Measurements from ENCODE around the gene RGCC.
A peak's percentile ranks its signal among the peaks of the same experiment; 100 is the strongest.
"Not testable (repeated sequence)": the region's sequence is repeated elsewhere in the genome, so short reads cannot be mapped to it uniquely, and the experiment has no call there.

The RGCC gene

DNA sequence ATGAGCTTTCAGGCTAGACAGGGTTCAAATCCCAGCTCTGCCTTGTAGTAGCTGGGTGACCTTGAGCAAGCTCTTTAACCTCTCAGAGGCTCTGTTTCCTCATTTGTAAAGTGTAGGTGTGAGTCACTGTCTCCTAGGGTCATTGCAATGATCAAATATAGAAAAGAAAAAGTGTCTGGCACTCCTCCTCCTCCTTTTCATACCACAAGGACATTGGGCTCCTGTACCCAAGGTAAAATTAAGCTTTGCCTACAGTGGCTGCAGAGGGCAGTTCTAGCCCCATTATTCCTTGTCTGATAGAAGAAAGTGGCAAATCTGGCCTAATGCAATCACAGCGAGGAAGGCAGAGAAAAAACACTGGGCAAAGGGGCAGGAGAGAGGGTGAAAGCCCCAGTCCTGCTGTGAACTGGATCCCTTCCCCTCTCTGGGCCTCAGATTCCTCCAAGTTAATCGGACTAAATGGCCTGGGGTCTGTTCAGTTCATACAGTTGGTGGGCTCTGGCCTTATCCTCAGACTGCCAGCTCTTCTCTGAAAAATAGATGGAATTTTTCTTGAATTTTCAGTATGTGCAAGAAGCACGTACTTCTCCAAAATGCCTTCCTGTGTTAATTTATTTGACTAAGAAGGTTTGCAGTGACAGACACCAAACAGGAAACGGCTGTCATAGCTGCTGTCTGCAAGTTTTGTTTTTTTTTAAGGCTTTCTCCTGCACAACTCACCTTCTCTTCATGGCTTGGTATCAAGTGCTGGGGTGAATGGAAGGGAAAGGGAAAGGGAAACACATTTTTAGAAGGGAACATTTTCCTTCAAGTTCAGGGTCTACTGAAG is 35.3 kb downstream of the RGCC start:
- peak in 1 of 2 donors; percentile 81 for DNase-seq

DNA sequence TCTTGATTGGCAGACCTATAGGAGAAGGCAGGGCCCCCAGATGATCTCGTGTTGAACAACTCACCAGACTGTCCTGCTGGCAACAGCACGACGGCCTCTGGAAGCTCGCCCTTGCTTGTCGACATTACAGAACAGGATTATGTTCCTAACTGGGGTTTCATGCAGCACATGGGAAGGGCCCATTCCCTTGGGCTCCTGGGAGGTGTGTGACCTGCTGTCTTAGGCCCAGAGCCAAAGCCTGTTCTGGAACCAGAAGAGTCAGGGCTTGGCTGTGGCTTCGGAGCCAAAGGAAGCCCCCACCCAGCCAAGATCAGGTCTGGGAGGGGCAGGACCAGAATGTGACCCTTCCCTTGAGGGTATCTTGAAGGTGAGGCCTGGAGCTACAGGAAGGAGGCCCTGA is 36.9 kb downstream of the RGCC start:
- DNase-seq: no peak

DNA sequence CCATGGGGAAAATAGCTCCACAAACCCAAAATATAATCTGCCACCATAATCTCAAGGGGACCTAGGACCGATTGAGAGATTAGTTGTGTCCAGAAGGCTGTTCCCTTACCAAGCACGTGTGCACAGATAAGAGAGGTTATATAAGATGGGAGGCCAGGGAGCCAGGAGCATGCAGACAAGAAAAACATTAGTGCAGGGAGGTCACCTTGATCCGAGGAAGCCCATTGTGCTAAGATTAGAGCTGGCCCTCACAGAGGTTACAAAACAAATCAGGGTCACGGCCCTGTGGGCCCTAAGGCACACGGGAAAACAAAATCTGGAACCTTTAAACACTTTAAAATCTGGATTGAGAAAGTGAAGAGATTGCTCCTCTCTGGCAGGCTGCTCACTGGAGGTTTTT is 37.7 kb downstream of the RGCC start:
- DNase-seq: no peak

DNA sequence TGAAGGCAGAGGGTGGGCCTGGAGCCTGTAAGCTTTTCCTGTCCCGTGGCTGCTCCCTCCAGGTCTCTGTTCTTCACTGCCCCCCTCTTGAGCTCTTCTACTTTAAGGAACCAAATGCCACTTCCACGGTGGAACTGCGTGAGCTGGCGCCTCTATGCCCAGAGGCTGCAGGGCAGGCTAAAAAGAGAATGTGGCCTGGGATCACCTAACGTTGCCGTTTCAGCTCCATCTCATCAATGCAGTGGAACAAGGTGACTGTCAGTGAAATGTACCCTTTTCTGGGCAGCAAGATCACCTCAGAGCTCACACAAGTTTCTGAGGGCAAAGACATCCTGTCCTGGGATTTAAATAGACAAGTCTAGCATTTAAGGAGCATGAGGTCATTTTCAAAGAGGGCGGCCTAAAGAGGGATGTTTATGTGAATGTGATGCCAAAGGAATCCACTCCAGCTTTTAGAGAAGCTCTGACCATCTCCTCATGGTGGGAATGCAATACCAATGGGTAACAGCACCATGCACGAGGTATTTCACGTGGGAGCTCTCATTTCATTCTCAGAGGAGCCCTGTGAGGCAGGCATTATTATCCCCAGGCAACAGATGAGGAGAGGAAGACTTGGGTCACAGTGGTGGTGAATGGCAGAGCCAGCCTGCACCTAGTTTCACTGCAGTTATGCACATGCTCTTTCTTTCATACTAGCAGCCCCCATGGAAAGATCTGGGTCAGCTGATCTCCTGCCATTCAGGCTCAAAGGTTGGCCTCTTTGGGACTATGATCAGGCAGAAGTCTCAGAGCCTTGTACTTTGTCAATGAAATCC is 39.3 kb downstream of the RGCC start:
- DNase-seq: peak in 1 of 2 donors; percentile 66

DNA sequence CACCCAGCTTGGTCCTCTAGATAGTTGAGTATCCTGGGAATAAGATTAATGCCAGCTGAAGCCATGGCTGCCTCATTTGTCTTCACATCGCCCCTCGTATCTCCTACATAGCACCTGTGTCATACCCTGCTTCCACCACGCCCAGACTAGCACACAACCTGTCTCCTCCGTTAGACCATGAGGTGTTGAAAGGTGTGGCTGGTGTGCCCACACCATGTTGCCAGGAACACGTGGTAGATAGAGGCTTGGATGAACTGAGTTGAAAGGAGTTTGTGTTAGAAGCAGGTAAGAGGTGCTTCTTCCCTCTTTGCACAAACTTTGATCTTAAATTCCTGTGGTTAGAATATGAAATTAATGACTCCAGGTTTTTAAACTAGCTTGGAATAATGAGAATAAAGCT is 40.1 kb downstream of the RGCC start:
- DNase-seq: no peak

DNA sequence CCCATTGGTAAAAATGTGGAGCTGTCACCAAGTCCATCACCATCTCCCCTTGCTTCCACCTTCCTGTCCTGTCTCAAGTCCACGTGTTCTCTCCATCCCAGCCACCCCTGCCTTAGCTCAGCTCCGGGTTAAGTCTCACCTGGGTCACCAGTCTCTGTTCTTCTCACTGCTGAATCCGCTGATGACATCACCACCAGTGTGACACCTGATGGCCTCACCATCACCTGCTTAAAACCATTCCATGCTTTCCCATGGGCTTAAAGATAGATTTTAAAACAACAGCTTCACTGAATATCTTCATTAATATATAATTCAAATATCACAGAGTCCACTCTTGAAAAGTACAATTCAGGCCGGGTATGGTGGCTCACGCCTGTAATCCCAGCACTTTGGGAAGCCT is 42.1 kb downstream of the RGCC start:
- no peak for DNase-seq

DNA sequence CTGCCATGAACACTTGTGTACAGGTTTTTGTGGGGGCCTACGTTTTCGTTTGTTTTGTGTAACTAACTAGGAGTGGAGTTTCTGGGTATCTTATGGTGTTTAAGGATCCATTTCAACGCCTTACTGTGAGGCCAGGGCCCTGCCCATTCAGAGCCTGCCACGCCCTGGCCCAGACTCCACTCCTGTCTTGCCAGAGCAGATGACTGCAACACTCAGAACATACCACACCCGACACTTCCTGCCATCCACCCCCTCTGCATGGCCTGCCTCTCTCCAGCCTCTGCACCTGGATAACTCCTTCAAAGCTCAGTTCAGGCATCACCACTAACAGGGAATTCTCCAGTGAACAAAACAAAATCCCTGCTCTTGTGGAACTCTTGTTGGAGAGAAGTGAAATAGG is 43.2 kb downstream of the RGCC start:
- no peak for DNase-seq

DNA sequence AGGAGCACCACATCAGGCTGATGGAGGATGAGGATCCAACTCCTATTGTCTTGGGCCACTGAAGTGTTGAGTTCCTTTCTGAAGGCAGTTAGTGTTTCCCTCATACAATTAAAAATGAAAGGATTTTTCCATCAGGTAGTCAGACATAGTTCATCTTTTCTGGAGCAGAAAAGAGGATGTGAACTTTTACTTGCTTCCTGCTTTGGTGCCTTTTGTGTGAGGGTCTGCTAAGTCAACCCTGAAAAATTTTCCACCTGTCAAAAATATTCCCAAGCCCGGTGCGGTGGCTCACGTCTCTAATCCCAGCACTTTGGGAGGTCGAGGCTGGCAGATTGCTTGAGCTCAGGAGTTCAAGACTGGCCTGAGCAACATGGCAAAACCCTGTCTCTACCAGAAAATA is 43.9 kb downstream of the RGCC start:
- DNase-seq: no peak

DNA sequence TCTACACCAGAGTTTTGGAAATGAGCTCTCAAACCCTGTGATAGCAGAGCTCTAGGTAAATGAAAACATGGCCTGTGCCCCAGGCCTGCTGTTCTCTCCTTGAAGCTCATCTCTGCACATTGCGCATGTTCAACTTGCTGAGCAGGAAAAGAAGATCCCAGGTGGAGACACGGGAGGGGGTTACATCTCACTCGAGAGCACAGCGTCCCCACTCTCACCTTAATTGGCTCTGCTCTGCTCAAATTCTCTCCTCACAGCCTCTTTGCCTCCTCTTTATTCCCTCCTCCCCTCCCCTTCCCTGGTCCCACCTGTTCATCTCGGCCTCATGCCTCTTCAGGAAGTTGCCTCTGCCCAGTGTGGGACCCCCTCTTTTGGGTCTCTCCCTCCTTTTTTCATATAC is 44.7 kb downstream of the RGCC start:
- DNase-seq: no peak

DNA sequence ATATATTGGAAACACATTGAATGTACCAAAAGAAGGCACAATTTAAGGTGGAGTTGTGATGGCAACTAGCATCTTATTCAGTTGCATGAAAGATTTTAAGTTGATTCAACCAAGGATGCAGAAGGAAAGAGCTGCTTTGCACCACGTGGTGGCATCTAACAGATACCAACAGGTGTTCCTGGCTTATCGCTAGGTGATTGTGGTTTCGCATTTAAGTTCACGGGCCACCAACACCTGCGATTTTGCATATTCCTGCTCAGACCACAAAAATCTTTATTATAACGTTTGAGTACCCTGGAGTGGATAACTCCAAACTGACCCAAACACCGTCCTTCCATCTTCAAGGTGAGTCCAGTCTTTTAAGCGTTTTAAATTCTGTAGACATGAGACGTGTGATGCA is 45.3 kb downstream of the RGCC start:
- DNase-seq: no peak

DNA sequence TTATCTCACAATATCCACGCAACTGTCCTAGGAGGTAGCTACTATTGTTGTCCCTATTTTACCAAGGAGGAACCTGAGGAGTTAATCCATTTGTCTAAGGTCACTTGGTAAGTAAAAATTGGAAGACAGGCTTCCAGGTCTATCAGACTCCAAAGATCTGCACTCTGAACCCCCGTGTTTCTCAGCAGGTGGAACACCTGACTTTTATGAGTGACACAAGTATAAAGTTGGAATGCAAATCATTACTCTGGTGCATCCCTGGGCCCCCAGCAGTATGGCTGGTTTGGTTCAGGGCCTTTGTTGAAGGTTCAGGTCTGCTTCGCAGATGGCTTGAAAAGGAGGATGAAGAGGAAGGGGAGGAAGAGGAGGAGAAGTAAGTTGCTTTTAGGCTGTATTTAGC is 46.0 kb downstream of the RGCC start:
- DNase-seq: no peak

DNA sequence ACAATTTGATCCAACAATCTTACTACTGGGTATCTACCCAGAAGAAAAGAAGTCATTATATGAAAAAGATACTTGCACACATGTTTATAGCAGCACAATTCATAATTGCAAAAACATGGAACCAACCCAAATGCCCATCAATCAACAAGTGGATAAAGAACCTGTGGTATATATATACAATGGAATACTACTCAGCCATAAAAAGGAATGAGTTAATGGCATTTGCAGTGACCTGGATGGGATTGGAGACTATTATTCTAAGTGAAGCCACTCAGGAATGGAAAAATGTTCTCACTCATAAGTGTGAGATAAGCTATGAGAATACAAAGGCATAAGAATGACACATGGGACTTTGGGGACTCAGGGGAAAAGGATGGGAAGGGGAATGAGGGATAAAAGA is 47.3 kb downstream of the RGCC start:
- not testable (repeated sequence) for DNase-seq

DNA sequence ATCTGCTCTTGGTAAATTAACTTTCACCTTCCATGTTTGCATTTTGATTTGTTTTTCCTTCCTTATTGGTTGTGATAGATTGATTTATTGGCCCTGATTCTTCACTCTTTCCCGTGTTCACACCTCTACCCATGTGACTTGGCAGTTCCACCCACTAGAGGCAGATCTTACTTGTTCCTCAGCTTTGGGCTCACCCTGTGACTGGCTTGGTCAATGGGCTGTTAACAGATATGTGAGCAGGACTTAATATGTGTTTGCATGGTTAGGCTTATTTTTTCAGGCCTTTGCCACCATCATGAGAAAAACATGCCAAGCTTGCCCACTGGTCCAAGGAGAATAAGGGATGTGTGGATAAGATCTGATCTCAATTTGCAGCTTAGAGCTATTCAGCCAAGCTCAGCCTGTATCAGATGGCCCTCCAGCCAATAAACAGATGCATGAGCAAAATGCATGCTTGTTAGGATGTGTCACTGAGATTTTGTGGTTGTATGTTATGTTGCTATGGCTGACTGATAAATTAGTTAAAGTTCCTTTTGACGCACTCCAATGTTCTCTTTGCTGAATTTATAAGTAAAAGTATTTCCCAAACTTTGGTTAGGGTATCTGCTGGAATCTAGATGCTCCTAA is 48.0 kb downstream of the RGCC start:
- DNase-seq: no peak

DNA sequence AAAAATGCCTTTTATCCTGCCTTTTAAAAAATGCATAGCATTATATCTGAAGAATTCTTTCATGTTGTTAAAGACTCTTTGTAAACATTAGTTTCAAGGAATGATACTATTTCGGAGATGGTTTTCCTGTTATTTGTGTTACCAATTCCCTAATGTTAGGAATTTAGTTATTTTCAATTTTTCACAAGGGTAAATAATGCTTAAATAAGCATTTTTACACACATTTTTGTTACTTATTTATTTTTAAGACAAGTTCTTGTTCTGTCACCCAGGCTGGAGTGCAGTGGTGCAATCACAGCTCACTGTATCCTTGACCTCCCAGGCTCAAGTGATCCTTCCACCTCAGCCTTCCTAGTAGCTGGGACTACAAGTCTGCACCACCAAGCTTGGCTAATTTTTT is 49.0 kb downstream of the RGCC start:
- DNase-seq: no peak

DNA sequence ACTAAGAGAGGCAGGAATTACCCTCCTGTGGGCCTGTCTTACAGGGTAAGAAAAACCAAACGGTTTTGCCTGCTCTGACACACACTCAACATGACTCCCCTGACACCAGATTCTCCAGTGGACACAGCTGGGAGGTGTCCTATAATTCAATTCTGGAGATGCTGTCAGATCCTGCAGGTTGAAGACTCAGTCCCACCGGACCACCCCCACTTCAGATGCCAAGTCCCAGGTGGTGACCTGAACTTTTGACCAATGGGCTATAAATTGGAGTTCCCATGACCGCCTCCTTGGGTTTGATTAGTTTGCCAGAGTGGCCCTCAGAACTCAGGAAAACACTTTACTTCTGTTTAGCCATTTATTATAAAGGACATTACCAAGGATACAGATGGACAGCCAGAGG is 52.6 kb downstream of the RGCC start:
- DNase-seq: no peak

DNA sequence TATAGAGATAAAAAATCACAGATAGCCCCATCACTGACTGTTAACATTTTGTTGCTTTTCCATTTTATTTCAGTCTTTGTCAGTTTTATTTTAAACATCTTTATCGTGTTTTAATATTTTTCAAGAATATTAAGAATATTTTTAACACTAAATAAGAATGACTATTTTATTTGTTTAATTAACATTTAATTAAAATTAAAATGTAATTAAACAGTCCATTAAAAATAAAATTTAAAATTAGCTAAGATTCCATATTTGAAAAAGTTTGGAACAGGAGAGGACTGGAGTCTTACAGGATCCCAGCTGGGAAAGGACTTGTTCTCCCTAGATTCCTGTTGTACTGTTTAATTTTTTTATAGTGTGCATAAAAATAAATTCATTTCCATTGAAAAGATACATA is 54.5 kb downstream of the RGCC start:
- no peak for DNase-seq

DNA sequence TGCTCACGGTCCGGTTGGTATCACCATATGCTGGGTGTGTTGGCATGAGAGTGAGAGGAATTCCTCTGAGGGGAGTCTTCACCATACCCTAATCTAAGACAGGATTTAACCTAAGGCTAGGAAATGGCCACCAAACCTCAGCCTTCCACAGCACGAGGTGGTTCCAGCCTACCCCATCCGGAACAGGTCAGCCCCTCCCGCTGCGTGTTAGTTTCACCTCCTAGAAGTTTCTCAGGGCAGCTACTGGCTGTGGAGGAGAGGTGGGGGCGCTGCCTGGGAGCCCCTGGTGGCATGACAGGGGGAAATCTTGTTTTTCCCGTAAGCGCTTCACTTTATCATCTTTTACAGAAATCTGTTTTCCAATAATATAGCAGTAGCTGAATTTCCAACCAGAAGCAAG is 55.1 kb downstream of the RGCC start:
- no peak for DNase-seq

DNA sequence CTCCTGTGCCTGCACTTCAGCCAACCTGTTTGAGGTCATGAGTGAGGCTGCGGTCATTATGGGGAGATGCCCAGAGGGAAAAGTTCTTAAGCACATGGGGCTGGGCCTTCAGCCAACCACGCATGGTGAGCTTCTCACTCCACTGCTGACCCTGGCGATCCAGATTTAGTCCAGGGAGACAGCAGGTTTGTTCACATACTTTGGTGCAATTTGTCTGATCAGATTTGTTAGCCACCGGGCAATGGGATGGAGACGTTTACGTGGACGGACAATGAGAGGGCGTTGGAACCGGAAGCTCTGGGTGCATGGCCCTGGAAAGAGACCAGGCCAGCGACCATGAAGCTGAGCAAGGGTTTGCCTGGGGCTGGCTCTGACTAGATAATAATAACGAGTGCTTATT is 56.2 kb downstream of the RGCC start:
- DNase-seq: no peak

DNA sequence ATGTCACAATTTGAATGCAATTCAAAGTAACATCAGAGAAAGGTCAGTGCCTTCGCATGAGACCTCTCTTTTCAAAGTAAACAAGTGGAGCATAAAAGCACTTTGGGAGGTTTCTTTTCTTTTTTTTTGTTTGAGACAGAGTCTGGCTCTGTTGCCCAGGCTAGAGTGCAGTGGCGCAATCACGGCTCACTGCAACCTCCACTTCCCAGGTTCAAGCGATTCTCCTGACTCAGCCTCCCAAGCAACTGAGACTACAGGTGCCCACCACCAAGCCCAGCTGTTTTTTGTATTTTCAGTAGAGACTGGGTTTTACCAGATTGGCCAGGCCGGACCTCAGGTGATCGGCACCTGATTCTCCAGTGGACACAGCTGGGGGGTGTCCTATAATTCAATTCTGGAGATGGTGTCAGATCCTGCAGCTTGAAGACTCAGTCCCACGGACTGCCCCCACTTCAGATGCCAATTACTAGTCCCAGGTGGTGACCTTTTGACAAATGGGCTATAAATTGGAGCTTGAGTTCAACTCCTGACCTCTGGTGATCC is 57.6 kb downstream of the RGCC start:
- no peak for DNase-seq

DNA sequence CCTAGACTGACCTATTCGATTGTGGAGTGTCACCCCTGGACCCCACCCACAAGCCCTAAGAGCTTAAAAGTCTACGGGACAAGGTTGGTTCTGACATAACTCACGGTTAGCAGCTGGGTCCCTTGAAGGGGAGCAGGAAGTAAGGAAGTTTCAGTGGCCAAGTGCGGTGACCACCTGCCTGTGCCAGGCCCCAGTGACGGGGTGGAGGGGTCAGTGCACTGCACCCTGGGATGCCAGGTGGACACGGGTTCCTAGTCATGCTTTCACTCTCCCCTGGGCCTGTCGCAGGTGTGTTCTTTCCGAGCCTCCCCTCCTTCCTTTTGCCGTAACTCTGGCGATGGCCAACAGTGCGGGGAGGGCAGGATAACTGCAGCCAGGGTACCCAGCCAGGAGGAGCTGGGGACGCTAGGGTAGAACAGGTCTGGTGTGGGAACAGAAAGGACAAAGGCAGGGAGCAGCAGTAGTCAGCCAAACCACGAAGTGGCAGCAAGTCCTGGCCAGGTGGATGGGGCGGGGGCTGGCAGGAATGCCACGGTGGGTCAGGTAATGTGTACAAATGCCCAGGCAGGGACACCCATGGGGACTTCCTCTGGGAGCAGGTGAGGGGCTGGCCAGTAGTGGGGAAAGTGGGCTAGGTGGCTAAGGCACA is 58.3 kb downstream of the RGCC start:
- no peak for DNase-seq

DNA sequence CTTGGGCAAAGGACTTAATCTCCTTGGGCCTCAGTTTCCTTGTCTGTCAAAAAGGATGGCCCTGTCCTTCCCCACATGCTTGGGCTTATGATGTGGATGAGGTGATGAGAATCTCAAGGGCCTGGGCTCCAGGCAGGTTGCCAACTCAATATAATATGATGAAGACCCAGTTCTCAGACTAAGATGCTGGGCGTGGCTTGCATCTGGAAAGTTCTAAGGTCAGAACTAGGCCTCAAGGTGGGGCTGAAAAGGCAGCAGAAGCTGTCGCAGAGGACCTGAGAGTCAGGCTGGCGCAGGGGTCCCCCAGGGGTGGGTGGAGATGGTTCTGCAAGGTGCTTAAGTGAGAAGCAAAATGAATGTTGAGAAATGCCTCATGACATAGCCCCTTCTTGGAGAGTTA is 58.8 kb downstream of the RGCC start:
- no peak for DNase-seq

DNA sequence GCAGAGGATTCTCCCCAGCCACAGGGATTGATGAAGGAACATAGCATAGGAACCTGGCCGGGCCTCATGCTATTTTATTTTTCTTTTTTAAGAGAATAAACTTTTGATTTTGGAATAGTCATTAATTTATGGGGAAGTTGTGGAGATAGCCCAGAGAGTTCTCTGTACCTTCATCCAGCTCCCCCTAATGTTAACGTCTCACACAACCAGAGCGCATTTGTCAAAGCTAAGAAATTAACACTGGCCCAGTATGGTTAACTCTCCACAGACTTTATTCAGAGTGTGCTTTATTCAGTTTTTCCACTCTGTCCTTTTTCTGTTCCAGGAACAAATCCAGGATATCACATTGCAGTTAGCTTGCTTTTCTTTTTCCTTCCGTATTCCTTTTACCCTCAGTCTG is 59.4 kb downstream of the RGCC start:
- no peak for DNase-seq

DNA sequence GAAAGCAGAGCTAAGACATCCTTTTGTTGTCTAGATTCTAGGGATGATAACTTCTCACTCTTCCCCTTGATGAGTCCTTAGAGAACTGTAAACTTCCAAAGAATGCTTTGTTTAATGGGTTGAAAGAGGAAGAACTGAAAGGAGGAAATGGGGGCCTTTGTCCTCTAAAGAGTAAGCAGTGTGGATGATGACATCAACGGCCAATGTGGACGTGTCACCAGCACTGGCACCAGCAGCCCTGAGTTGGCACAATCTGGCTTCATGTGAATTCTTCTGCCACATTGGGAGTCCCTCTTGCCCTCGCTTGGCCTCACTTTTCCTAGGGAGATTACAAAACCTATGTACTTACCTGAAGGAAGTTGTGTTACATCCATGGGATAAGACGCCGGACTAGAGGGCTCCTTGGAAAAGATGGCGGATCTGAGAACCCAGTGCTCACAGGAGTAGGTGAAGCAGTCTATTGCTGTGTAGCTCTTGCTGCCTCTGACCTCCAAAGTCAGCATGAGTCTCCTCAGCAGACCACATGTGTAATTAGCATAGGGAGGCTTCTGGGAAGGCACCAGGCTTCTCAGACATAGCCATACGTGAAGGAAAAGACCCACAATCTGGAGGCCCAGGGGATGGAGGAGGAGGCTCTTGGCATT is 62.8 kb downstream of the RGCC start:
- DNase-seq: peak; percentile 7 to 27
